HK-2 (cell line): Measurements from ENCODE around the gene GALNTL6.
"Not testable (repeated sequence)": the region's sequence is repeated elsewhere in the genome, so short reads cannot be mapped to it uniquely, and the experiment has no call there.

Experiments
- DNase-seq: peaks from one replicate; pipeline ENCODE4 v3.0.0-alpha.2; 2018; ENCODE audit not compliant: unreplicated experiment

Gene GALNTL6

GRCh38 chr4:172736046-172736445 is 922.8 kb downstream of the GALNTL6 start:
- DNase-seq = no peak

- no peak for DNase-seq
Measured at GRCh38 chr4:172740434-172740833, 927.2 kb downstream of the GALNTL6 start.

GRCh38 chr4:172750910-172751309 is 937.7 kb downstream of the GALNTL6 start:
- DNase-seq = no peak

- DNase-seq = no peak
Measured at GRCh38 chr4:172751550-172751949, 938.3 kb downstream of the GALNTL6 start.

- DNase-seq = no peak
Measured at GRCh38 chr4:172758586-172759340, 945.6 kb downstream of the GALNTL6 start.

GRCh38 chr4:172760512-172760911 is 947.3 kb downstream of the GALNTL6 start:
- DNase-seq = no peak

- no peak for DNase-seq
Measured at GRCh38 chr4:172762895-172763294, 949.7 kb downstream of the GALNTL6 start.

- DNase-seq = no peak
Measured at GRCh38 chr4:172770787-172771186, 957.6 kb downstream of the GALNTL6 start.

- DNase-seq = no peak
Measured at GRCh38 chr4:172772781-172773180, 959.6 kb downstream of the GALNTL6 start.

GRCh38 chr4:172776203-172776861 is 963.1 kb downstream of the GALNTL6 start:
- no peak for DNase-seq

- DNase-seq = no peak
Measured at GRCh38 chr4:172777729-172778431, 964.7 kb downstream of the GALNTL6 start.

- no peak for DNase-seq
Measured at GRCh38 chr4:172778583-172778982, 965.4 kb downstream of the GALNTL6 start.

GRCh38 chr4:172780566-172781081 is 967.4 kb downstream of the GALNTL6 start:
- DNase-seq = no peak

- no peak for DNase-seq
Measured at GRCh38 chr4:172785613-172786012, 972.4 kb downstream of the GALNTL6 start.

GRCh38 chr4:172786039-172786792 is 973.0 kb downstream of the GALNTL6 start:
- no peak for DNase-seq

GRCh38 chr4:172787111-172787510 is 973.9 kb downstream of the GALNTL6 start:
- DNase-seq = no peak

- DNase-seq = no peak
Measured at GRCh38 chr4:172791841-172792240, 978.6 kb downstream of the GALNTL6 start.

- DNase-seq = no peak
Measured at GRCh38 chr4:172793565-172794306, 980.5 kb downstream of the GALNTL6 start.

- DNase-seq = no peak
Measured at GRCh38 chr4:172794307-172794703, 981.1 kb downstream of the GALNTL6 start.

GRCh38 chr4:172797281-172797680 is 984.1 kb downstream of the GALNTL6 start:
- not testable (repeated sequence) for DNase-seq

- no peak for DNase-seq
Measured at GRCh38 chr4:172802032-172802431, 988.8 kb downstream of the GALNTL6 start.
